HG03378 (cell line): ENCODE results near the gene PPP2R3A.
A peak's percentile ranks its signal among the peaks of the same experiment; 100 is the strongest.

Experiments used
- ATAC-seq: cut with Tn5 transposase; IDR thresholded peaks from one replicate; pipeline ENCODE4 v1.9.1; 2021; ENCODE audit warnings: mild to moderate bottlenecking, moderate library complexity; ENCODE audit not compliant: unreplicated experiment

The PPP2R3A gene

GRCh38 chr3:136192831-136193230, 227.3 kb downstream of the PPP2R3A start:
- ATAC-seq = no peak

- ATAC-seq = no peak
Observed at GRCh38 chr3:136193278-136194054, 227.9 kb downstream of the PPP2R3A start.

DNA sequence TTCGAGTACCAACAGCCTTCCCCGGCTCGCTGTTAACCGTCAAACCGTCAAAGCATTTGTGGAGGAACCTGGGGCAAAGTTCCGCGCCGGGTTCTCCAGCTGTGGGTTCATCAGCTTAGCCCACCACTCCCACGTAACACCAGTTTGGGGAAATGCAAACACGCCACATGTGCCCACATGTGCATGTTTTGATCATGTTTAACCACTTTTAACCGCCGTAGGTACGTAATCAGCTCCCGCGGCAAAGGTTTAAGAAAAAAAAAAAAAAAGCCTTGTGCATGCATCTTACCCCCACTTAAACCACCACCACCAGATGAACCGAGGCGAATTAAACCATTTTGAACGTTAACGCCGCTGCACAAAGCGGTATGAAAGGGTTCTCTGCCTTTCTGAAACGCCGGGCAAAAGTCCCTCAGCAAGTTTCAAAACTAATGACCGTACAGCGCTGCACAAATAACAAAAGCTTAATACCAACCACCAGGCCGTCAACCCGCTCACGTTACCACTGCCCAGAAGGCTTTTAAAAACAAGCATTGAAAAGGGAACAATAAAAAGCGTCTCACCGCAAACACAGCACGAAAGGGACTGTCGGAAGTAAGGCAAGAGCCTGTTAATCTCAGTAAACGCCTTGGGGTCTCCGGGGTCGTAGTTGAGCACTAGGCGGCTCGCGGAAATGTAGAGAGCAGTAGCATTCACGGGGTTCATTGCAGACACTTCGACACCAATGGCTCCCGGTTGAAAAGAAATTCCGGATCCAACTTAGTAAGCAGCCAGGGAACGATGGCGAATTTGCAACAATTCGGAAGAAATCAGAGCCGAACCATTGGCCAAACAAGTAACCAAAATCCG, 229.1 kb downstream of the PPP2R3A start:
- ATAC-seq = no peak

- peak; percentile 10 for ATAC-seq
Observed at GRCh38 chr3:136195258-136196063, 229.9 kb downstream of the PPP2R3A start.

GRCh38 chr3:136196064-136196400, 230.5 kb downstream of the PPP2R3A start, which contains the start of gene MSL2:
Gene MSL2, minus strand, starts transcription at chr3:136196335. Its CDS starts 1,222 bp downstream, at chr3:136195113.
- peak; percentile 2 for ATAC-seq

- peak; percentile 74 for ATAC-seq
Observed at GRCh38 chr3:136196401-136197158, 231.1 kb downstream of the PPP2R3A start.

GRCh38 chr3:136197159-136197793, 231.7 kb downstream of the PPP2R3A start:
- ATAC-seq = no peak
